Uterus (tissue), 4 donors: ENCODE measurements around the gene TNFSF12. TPM values are rescaled to one million over a fixed set of nuclear protein-coding genes. Genes with fewer than 3 reads are reported as not detected.

Experiments used
- DNase-seq, 2 donors: peaks; one replicate each; pipeline ENCODE4 v3.0.0-alpha.2; 2019 to 2020
- H3K27ac ChIP-seq, 2 donors: fragments of 200-600 bp; sonication (generic); 1 replicate in 1 of 2; 2 replicates in 1 of 2; pipeline ENCODE4 v1.5.1; 2016 to 2018
- H3K27me3 ChIP-seq, 2 donors: fragments of 200-600 bp; sonication (generic); one replicate each; pipeline ENCODE4 v1.5.1; 2018 to 2019; ENCODE audit warnings: control low read depth in 1 of 2
- H3K36me3 ChIP-seq, 2 donors: fragments of 200-600 bp; sonication (generic); one replicate each; pipeline ENCODE4 v1.5.1; 2019; ENCODE audit warnings: control low read depth in 1 of 2
- H3K4me1 ChIP-seq, 2 donors: fragments of 200-600 bp; sonication (generic); one replicate each; pipeline ENCODE4 v1.5.1; 2018 to 2019; ENCODE audit warnings: control low read depth in 1 of 2
- H3K4me3 ChIP-seq, 2 donors: fragments of 200-600 bp; sonication (generic); 1 replicate in 1 of 2; 2 replicates in 1 of 2; pipeline ENCODE4 v1.5.1; 2018 to 2019; ENCODE audit warnings: mild to moderate bottlenecking in 1 of 2
- H3K9me3 ChIP-seq, 2 donors: fragments of 200-600 bp; sonication (generic); one replicate each; pipeline ENCODE4 v1.5.1; 2019; ENCODE audit warnings: control low read depth in 1 of 2
- CTCF ChIP-seq, 4 experiments: fragments of 200-600 bp in 2 of 4; fragments of 450-650 bp in 2 of 4; sonication (generic) in 2 of 4; IDR thresholded peaks; one replicate each; pipeline ENCODE4 v1.5.1; 2016 to 2019; ENCODE audit warnings: antibody characterized with exemption in 4 of 4, mild to moderate bottlenecking in 2 of 4, moderate library complexity in 1 of 4
- POLR2A ChIP-seq, 2 donors: fragments of 450-650 bp; IDR thresholded peaks; one replicate each; pipeline ENCODE4 v1.6.1; 2016; ENCODE audit warnings: antibody characterized with exemption in 2 of 2, mild to moderate bottlenecking in 1 of 2, moderate library complexity in 1 of 2
- intact Hi-C: fragments of 100-400 bp; cut with DNase I; formaldehyde crosslinking; loops from one replicate; pipeline ENCODE4 v1.15.1; 2023; ENCODE audit warnings: low total_unique reads
- total RNA-seq, 4 donors: library from RNA; depleted of rRNA in 3 of 4; stranded (reverse); fragments of >200 nt in 3 of 4; gene quantifications; one replicate each; pipeline versions ENCODE4 v1.1.0 to v1.2.4, GENCODE V29; 2014 to 2023
- donor health status: DM: yes; HTN: yes; CAD: no.

TNFSF12 gene
- total RNA-seq, 4 donors from 2014 or later: 15.3 to 63.1 (median 33.7) TPM

GRCh38 chr17:7588553-7589203 is 39.8 kb downstream of the TNFSF12 start:
- Histone ChIP-seq H3K4me1 (peaks cover 0 to 4% of the 10 kb centered on the region in 2 donors), H3K27ac (peak overlapping the region; percentile 82 to 85), H3K27me3 (no peaks in the 10 kb centered on the region), H3K4me3 (peak overlapping the region; percentile 57 to 79), H3K36me3 (no peaks in the 10 kb centered on the region), H3K9me3 (no peaks in the 10 kb centered on the region)
- intact Hi-C loops: loop anchor here (10.0 kb wide), 1 partner anchor 234 kb away; the partner anchor contains the start of genes KCTD11 and TMEM95
- DNase-seq: peak in 1 of 2 donors; percentile 39
- no peak for TF ChIP-seq CTCF (IDR thresholded peaks at IDR 0.05)
- TF ChIP-seq POLR2A (IDR thresholded peaks at IDR 0.05): no peak

- peak overlapping the region; percentile 57 to 79 for H3K4me3 ChIP-seq
- peak overlapping the region; percentile 82 to 85 for H3K27ac ChIP-seq
- H3K36me3 ChIP-seq: no peaks in the 10 kb centered on the region
- H3K27me3 ChIP-seq: no peaks in the 10 kb centered on the region
- intact Hi-C loops: loop anchor here (10.0 kb wide), 1 partner anchor 235 kb away; the partner anchor contains the start of genes KCTD11 and TMEM95
- TF ChIP-seq CTCF (IDR thresholded peaks at IDR 0.05): peak; percentile 88 to 93 (median 90)
- TF ChIP-seq POLR2A (IDR thresholded peaks at IDR 0.05): peak in 1 of 2 donors; percentile 51
- peaks cover 0 to 4% of the 10 kb centered on the region in 2 donors for H3K4me1 ChIP-seq
- H3K9me3 ChIP-seq: no peaks in the 10 kb centered on the region
- peak; percentile 88 for DNase-seq
Measured at GRCh38 chr17:7589204-7589868, 40.5 kb downstream of the TNFSF12 start.

GRCh38 chr17:7589891-7590691 is 41.2 kb downstream of the TNFSF12 start, which contains the start of gene SOX15:
Gene SOX15 (minus strand): TSS chr17:7590094. CDS start chr17:7589676, 418 bp downstream.
- Histone ChIP-seq H3K27ac (peak within 1 kb of the TSS; percentile 82 to 85), H3K4me1 (peaks cover 0 to 4% of the 10 kb centered on the region in 2 donors), H3K4me3 (peak within 1 kb of the TSS; percentile 57 to 79), H3K27me3 (no peaks in the 10 kb centered on the region), H3K9me3 (no peaks in the 10 kb centered on the region), H3K36me3 (no peaks in the 10 kb centered on the region)
- intact Hi-C loops: loop anchor here (10.0 kb wide), 1 partner anchor 235 kb away; the partner anchor contains the start of genes KCTD11 and TMEM95
- no peak for DNase-seq
- TF ChIP-seq CTCF (IDR thresholded peaks at IDR 0.05) (no peak), POLR2A (IDR thresholded peaks at IDR 0.05) (no peak)

GRCh38 chr17:7590743-7591142 is 41.9 kb downstream of the TNFSF12 start:
- TF ChIP-seq CTCF (IDR thresholded peaks at IDR 0.05): no peak
- TF ChIP-seq POLR2A (IDR thresholded peaks at IDR 0.05): no peak
- no peak for DNase-seq
- no peaks in the 10 kb centered on the region for H3K9me3 ChIP-seq
- H3K36me3 ChIP-seq: no peaks in the 10 kb centered on the region
- no peak overlapping the region for H3K27ac ChIP-seq
- intact Hi-C loops: no loop called here
- peaks cover 0 to 4% of the 10 kb centered on the region in 2 donors for H3K4me1 ChIP-seq
- H3K4me3 ChIP-seq: no peak overlapping the region
- H3K27me3 ChIP-seq: no peaks in the 10 kb centered on the region
